KG1 (cell line): ENCODE data around the gene RITA1.
"Not testable (repeated sequence)": the region's sequence is repeated elsewhere in the genome, so short reads cannot be mapped to it uniquely, and the experiment has no call there.

ENCODE experiments used
- DNase-seq: peaks from one replicate; lab custom pipeline; 2025; lab: John Stamatoyannopoulos, UW

Gene RITA1

GRCh38 chr12:113203852-113204760 lies 18.6 kb downstream of the RITA1 start:
- DNase-seq: no peak

DNA sequence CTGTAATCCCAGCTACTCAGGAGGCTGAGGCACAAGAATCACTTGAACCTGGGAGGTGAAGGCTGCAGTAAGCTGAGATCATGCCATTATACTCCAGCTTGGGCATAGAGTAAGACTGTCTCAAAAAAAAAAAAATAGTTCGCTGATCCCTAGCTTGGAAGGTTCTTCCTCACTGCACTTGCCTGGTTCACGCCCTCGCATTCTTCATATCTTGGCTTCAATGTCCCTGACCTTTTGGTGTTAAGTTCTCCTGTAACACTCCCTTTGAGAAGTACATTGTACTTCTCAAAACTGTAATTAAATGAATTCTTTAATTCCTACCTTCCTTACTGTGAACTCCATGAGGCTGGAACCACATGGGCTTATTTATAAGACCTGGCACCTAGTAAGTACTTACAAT lies 19.3 kb downstream of the RITA1 start:
- no peak for DNase-seq

DNA sequence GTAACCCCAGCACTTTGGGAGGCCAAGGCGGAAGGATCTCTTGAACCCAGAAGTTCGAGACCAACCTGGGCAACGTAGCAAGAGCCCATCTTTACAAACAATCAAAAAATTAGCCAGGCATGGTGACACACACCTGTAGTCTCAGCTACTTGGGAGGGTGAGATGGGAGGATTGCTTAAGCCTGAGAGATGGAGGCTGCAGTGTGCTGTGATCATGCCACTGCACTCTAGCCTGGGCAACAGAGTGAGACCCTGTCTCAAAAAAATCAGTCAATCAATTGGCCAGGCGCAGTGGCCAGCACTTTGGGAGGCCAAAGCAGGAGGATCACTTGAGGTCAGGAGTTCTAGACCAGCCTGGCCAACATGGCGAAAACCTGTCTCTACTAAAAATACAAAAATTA lies 21.3 kb downstream of the RITA1 start:
- not testable (repeated sequence) for DNase-seq

- no peak for DNase-seq
These were observed 22.1 kb downstream of the RITA1 start for GRCh38 chr12:113207613-113208040.

GRCh38 chr12:113208041-113208934 lies 22.8 kb downstream of the RITA1 start:
- DNase-seq: peak; percentile 91

DNA sequence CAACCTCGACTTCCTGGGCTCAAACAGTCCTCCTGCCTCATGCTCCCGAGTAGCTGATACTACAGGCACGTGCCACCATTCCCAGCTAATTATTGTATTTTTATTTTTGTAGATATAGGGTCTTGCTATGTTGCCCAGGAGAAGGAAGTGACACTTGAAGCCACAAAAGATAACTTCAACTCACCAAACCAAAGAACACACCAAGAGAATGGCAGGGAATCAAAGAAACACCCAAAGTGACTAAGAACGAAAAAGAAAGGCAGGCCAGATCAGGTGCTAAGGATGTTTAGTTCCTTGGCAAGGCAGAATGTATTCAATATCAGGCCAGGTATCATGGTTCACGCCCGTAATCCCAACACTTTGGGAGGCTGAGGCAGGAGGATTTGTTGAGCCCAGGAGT lies 25.6 kb downstream of the RITA1 start:
- no peak for DNase-seq

DNA sequence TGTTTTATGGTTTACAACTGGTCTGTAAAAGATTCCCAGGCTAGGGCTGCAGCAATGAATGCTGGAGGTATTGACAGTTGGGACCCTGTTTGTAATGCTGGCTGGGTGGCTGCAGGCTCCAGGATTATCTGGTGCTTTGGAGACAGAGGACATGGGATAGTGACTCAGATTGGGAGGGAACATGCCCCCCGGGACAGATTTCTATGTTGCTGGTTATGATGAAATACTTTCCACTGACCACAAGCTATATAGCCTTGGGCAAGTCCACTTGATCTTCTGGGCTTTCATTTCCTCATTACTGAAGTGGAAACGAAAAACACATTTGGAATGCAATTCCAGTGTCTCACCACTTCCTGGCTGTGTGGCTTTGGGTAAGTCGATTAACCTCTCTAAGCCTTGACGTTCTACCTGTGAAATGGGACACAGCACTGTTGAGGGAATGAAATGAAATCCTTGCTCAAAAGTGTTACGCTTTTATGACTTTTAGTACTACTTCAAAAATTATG lies 29.4 kb downstream of the RITA1 start:
- DNase-seq: no peak

- no peak for DNase-seq
These were observed 30.5 kb downstream of the RITA1 start for GRCh38 chr12:113216027-113216426.

DNA sequence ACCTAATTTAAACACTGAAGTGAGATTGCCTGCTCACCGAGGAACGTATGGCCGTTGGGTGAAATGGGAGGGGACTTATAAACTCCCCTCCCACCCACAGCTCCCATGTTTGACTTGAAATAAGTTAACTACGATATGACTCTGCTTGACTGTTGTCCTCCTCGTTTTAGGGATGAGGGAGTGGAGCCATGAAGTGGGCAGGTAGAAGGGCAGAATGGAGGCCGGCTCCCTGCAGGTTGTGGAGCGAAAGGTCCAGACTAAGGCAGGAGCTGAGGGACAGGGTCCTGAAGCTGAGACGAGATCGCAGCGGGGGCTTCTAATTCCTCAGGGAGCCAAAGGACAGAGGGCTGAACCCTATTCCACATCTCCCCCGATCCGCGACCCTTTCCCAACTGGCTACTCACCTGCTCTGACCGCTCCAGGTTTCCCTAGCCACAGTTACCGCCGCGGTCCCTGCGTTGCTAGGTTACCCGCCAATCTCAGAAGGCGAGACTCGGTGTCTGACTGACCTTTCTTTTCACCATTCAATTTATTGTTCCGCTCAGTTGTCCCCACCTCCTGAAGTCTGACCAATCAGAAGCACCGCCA lies 35.2 kb downstream of the RITA1 start:
- no peak for DNase-seq

DNA sequence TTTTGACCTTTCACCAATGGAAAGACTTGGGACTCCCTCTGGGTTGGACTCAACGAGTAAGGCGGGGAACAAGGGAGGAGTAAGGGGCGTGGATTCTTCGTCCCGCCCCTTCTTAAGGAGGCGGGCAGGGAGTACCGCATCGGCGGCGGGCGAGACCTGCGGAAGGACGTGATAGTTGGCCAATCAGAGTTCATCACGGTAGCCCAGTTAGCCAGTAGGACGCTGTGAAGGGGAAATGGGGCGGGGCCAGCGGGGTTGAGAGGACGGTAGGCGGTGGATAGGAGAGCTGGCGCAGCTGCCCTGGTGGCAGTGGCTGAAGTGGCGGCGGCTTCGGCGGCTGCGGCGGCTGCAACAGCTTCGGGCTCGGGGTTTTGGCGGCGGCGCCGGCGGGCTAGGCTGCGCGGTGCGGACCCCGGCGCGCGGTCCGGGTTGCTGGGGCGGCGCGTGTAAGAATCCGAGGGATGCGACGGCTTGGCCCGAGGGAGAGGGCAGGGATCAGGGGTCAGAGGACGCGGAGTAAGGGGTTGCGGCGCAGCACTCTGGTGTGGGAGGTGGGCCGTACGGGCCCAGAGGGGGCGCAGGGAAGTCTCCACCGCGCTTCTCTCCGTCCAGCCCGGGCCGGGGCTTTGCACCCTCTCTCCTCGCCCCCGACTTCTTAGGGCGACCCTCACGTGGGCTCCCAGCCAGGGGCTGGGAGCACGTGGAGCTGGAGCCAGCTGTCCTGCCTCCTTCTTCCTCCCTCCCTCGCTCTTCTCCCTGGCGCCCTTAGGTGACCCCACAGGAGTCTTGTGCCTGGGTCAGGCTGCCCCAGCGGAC lies 35.9 kb downstream of the RITA1 start, which contains the start of gene TPCN1:
TSS of gene TPCN1 (plus strand) at position 284 of the 816 bp plus-strand sequence. CDS start 5,389 bp downstream, outside the sequence.
- peak; percentile 98 for DNase-seq

DNA sequence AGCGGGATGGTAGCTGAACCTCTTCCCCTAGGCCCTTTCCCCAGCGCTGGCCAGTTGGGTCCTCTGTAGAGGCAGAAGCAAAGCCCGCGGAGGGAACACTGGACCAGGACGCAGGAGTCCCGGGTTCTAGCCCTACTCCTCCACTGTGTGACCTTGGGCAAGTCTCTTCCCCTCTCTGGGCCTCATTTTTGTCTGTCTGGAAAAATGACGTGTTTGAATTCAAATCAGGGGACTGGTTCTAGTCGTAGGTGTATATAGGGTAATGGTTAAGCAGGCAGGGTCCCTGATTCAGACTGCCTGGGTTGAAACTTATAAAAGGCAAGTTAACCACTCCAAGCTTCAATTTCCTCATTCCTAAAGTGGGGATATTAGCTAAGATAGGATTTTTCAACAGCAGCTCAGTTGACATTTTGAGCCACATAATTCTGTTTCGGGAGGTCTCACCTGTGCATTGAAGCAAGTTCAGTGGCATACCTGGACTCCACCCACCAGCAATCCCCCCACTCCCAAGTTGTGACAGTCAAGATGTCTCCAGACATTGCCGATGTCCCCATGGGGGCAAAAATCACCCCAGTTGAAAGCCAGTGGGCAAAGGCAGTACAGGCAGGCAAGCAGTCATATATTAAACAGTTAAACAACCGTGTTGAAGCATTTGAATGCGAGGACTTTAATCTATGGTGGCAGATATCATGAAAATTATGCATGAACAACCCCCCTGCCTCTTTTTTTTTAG lies 36.6 kb downstream of the RITA1 start:
- no peak for DNase-seq

- no peak for DNase-seq
These were observed 37.4 kb downstream of the RITA1 start for GRCh38 chr12:113222730-113223531.

DNA sequence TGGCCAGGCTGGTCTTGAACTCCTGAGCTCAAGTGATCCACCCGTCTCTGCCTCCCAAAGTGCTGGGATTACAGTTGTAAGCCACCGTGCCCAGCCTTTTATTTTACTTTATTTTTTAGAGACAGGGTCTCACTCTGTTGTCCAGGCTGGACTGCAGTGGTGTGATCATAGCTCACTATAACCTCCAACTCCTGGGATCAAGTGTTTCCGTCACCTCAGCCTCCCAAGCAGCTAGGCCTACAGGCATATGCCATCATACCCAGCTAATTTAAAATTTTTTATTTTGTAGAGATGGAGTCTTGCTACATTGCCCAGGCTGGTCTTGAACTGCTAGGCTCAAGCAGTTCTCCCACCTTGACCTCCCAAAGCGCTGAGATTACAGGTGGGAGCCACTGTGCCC lies 39.4 kb downstream of the RITA1 start:
- no peak for DNase-seq

DNA sequence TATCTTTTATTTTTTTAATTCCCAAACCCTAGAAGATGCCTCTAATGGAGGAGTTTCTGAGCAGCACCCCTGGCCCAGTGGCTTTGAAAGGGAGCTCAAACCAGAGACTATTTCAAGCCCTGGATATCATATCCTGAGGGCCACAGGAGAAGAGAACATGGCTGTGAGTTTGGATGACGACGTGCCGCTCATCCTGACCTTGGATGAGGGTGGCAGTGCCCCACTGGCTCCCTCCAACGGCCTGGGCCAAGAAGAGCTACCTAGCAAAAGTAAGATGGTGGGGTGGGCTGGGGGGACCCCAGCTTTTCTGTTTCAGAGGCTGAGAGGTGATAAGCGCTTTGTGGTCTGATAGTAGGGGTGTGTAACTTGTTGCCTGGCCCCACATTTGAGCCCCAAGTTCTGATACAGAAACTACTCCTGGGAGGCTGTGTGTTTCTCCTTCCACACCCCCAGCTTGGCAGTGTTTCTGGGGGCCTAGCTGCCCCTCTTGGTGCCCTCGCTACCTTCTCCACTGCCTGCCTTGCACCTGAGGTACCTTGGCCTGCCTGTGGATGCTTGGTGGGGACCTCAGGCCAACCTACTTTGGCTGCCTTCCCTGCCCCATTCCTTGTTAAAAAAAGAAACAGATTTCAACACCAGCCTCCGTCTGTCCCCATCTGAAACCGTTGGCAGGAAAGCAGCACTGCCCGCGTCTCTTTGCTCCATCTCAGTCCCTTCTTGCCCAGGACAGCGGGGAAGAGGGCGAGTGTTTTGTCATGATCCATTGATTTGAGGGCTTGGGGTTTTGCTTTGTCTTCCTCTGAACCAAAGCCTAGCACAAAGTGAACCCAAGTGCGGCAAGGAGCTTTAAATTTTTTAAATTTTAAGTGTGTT lies 41.4 kb downstream of the RITA1 start:
- no peak for DNase-seq

GRCh38 chr12:113227686-113228391 lies 42.3 kb downstream of the RITA1 start:
- DNase-seq: no peak

- no peak for DNase-seq
These were observed 43.0 kb downstream of the RITA1 start for GRCh38 chr12:113228394-113229028.
